Central memory CD4-positive, alpha-beta T cell (primary cell): ENCODE results near the gene NOL4L.
"Not testable (repeated sequence)": the region's sequence is repeated elsewhere in the genome, so short reads cannot be mapped to it uniquely, and the experiment has no call there.

Experiments
- DNase-seq: peaks from one replicate; pipeline ENCODE4 v3.0.0; 2022

The NOL4L gene

GRCh38 chr20:32612351-32613191 lies 27.4 kb upstream of the NOL4L start:
- DNase-seq: no peak

GRCh38 chr20:32611868-32612267 lies 26.7 kb upstream of the NOL4L start:
- no peak for DNase-seq

- no peak for DNase-seq
Measured at GRCh38 chr20:32611286-32611685, 26.2 kb upstream of the NOL4L start.

- DNase-seq: no peak
Measured at GRCh38 chr20:32610472-32611218, 25.5 kb upstream of the NOL4L start.

GRCh38 chr20:32609993-32610392 lies 24.9 kb upstream of the NOL4L start:
- no peak for DNase-seq

GRCh38 chr20:32609111-32609773 lies 24.1 kb upstream of the NOL4L start:
- DNase-seq: no peak

- DNase-seq: no peak
Measured at GRCh38 chr20:32608664-32609015, 23.5 kb upstream of the NOL4L start.

- no peak for DNase-seq
Measured at GRCh38 chr20:32607727-32608663, 22.9 kb upstream of the NOL4L start.

GRCh38 chr20:32607324-32607723 lies 22.2 kb upstream of the NOL4L start:
- DNase-seq: no peak

GRCh38 chr20:32606790-32607189 lies 21.7 kb upstream of the NOL4L start:
- DNase-seq: no peak

- DNase-seq: no peak
Measured at GRCh38 chr20:32606107-32606506, 21.0 kb upstream of the NOL4L start.

GRCh38 chr20:32605167-32605656 lies 20.1 kb upstream of the NOL4L start:
- DNase-seq: no peak

- DNase-seq: no peak
Measured at GRCh38 chr20:32603046-32603726, 18.1 kb upstream of the NOL4L start.

- no peak for DNase-seq
Measured at GRCh38 chr20:32602273-32602672, 17.1 kb upstream of the NOL4L start.

- DNase-seq: no peak
Measured at GRCh38 chr20:32600681-32601237, 15.6 kb upstream of the NOL4L start.

- no peak for DNase-seq
Measured at GRCh38 chr20:32599783-32600340, 14.7 kb upstream of the NOL4L start.

- DNase-seq: no peak
Measured at GRCh38 chr20:32598606-32599005, 13.5 kb upstream of the NOL4L start.

- DNase-seq: no peak
Measured at GRCh38 chr20:32597714-32598113, 12.6 kb upstream of the NOL4L start.

GRCh38 chr20:32596681-32597252 lies 11.6 kb upstream of the NOL4L start:
- no peak for DNase-seq

GRCh38 chr20:32595143-32595542 lies 10.0 kb upstream of the NOL4L start:
- no peak for DNase-seq

GRCh38 chr20:32594669-32595068 lies 9.5 kb upstream of the NOL4L start:
- not testable (repeated sequence) for DNase-seq
